Measurements from ENCODE around the gene SEC24A.
"Not testable (repeated sequence)": the region's sequence is repeated elsewhere in the genome, so short reads cannot be mapped to it uniquely, and the experiment has no call there.

The SEC24A gene

GRCh38 chr5:134651531-134651930, 2.9 kb downstream of the SEC24A start:
- no peak for DNase-seq

DNA sequence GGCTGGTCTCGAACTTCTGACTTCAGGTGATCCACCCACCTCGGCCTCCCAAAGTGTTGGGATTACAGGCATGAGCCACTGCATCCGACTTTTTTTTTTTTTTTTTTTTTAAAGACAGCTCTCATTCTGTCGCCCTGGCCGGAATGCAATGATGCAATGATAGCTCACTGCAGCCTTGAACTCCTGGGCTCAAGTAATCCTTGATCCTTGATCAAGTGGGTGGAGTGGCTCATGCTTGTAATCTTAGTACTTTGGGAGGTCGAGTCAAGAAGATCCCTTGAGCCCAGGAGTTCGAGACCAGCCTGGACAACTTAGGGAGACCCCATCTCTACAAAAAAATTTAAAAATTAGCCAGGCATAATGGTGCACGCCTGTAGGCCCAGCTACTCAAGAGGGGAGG, 8.1 kb downstream of the SEC24A start:
- DNase-seq, result no peak

- DNase-seq, result no peak
These were observed 10.9 kb downstream of the SEC24A start for GRCh38 chr5:134659456-134659855.

GRCh38 chr5:134659922-134660321, 11.3 kb downstream of the SEC24A start:
- no peak for DNase-seq

DNA sequence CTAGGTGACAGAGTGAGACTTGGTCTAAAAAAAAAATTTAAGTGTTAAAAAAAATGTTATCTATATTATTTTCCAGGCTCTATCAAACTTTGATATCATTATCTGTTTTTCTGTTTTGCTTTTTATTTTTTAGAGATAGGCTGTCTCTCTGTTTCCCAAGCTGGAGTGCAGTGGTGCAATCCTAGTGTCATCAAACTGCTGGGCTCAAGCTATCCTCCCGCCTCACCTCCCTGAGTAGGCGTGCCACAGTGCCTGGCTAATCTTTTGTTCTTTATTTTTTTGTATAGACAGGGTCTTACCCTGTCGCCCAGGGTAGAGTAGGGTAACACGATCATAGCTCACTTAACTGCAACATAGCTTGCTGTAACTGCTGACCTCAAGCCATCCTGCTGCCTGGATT, 14.4 kb downstream of the SEC24A start:
- DNase-seq, result no peak

- no peak for DNase-seq
These were observed 15.9 kb downstream of the SEC24A start for GRCh38 chr5:134664448-134664847.

GRCh38 chr5:134673546-134673945, 25.0 kb downstream of the SEC24A start:
- DNase-seq, result not testable (repeated sequence)

DNA sequence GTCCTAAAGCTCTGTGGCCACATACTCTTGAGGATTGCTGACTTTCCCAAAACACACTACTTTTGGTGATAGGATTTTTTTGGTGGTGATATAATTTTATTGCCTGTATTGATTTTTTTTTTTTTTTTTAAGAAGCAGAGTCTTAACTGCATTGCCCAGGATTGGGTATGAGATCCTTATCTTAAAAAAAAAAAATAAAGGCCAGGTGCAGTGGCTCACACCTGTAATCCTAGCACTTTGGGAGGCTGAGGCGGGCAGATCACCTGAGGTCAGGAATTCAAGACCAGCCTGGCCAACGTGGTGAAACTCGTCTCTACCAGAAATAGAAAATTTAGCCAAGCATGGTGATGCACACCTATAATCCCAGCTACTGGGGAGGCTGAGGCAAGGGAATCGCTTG, 28.8 kb downstream of the SEC24A start:
- not testable (repeated sequence) for DNase-seq

GRCh38 chr5:134690144-134690543, 41.6 kb downstream of the SEC24A start:
- not testable (repeated sequence) for DNase-seq

DNA sequence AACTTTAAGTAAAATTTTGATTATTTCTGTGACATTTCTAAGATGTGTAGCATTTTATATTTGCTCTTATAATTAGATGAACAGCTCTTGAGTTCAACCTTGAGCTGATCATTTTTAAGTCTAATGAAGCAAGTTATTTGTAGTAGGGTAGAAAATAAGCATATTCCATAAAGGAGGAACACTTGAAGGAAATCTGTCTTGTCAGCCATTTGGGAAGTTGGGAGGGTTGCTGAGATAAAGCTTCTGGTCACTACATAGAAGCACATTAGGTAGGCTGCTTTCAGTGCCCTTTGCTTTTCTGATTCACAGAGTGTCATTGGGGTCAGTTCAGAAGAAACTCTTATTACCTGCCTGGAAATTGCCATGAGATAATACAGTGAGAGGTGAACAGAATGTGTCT, 44.1 kb downstream of the SEC24A start:
- DNase-seq, result no peak

DNA sequence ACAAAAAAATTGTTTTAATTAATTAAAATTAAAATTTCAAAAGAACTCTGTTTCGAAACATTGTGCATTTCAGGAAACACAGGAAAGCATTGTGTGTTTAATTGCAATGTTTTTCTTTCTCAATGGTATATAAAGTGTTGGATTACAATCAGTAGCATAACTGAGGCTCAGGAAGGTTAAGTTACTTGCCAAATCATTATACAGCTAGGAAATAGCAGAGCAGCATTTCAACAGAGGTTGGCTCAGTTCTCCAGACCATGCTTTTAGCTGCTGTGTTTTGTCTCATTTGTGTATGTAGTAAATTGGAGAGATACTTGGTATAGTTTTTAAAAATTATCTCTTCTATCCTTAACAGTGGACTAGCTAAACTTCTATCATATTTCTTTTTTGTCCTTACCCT, 59.7 kb downstream of the SEC24A start:
- DNase-seq, result no peak

GRCh38 chr5:134714120-134714519, 65.5 kb downstream of the SEC24A start:
- DNase-seq, result no peak

DNA sequence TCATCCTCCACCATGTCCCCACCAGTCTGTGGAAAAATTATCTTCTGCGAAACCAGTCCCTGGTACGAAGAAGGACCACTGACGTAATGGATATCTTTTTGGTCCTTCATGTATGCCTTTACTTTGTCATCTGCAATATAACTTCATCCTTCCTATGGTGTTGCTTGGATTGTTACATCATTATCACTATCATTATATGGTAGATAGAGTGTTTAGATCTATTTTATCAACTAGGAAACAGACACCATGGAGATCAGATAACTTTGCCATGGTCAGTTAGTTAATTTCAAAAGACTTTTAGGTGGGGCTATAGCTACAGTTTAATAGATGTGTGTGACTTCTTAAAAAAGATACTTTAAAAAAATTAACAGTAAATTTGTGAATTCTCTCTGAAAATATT, 66.0 kb downstream of the SEC24A start:
- no peak for DNase-seq

DNA sequence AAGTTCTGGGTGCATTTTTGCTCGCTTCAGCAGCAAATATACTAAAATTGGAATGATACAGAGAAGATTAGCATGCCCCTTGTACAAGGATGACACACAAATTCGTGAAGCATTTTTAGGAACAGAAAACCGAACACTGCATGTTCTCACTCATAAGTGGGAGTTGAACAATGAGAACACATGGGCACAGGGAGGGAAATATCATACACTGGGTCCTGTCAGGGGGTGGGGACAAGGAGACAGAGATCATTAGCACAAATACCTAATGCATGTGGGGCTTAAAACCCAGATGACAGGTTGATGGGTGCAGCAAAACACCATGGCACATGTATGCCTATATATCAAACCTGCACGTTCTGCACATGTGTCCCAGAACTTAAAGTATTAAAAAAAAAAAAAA, 66.9 kb downstream of the SEC24A start:
- not testable (repeated sequence) for DNase-seq

DNA sequence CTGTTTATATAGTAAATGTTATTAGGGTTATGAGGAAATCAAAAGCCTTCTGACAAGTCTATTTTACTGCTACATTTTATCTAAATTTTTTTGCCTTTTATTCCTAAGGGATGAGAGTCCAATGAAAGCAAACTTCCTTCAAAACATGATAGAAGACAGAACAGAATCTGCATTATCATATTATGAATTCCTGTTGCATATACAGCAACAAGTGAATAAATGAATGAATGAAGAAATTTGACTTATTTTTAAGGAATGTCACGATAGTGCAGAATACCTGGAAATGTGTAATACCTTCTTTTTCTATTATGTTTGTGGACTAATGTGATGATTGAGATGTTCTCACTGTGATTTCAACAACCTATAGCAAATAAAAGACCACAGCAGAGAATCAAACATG, 76.3 kb downstream of the SEC24A start:
- DNase-seq, result no peak

- DNase-seq, result no peak
These were observed 84.2 kb downstream of the SEC24A start for GRCh38 chr5:134732819-134733218.

DNA sequence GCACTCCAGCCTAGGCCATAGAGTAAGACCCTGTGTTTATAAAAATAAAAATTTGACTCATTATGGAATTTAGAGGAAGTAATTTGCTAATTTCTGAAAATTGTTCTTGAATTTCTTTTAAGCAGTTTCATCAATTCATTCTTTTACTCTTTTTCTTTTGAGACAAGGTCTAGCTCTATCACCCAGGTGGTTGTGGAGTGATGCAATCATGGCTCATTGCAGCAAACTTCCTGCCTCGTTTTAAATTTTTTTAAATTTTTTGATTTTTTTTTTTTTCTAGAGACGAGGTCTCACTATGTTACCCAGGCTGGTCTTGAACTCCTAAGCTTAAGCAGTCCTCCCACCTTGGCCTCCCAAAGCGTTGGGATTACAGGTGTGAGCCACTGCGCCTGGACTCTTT, 86.7 kb downstream of the SEC24A start:
- no peak for DNase-seq

DNA sequence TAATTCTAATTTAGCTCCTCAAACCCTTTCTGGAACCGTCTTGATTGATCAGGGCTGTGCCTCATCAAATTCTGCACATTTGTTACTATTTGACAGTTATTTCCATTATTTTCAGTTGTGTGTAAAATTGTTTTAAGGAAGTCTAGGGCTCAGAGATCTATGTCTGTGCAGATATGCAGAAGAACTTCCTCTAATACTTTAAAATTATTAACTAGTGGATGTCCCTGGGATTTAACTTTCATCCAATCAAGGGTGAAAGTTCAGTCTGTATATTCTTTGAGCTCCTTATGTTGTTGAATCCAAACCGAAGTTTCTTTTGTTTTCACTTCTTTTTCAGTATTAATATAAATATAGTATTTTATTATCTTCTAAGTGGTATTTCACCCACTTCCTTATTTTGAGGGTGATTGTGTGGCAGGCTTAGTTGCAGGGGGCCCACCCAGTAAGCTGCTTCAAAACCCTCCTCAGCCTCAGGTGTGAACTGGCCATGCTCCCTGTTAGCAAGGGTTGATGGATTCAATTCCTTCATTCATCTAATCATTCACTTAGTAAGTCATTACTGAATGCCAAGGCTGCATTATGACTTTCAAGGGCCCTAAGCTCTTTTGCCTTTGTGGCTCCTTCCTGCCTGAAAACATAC, 87.7 kb downstream of the SEC24A start:
- no peak for DNase-seq

DNA sequence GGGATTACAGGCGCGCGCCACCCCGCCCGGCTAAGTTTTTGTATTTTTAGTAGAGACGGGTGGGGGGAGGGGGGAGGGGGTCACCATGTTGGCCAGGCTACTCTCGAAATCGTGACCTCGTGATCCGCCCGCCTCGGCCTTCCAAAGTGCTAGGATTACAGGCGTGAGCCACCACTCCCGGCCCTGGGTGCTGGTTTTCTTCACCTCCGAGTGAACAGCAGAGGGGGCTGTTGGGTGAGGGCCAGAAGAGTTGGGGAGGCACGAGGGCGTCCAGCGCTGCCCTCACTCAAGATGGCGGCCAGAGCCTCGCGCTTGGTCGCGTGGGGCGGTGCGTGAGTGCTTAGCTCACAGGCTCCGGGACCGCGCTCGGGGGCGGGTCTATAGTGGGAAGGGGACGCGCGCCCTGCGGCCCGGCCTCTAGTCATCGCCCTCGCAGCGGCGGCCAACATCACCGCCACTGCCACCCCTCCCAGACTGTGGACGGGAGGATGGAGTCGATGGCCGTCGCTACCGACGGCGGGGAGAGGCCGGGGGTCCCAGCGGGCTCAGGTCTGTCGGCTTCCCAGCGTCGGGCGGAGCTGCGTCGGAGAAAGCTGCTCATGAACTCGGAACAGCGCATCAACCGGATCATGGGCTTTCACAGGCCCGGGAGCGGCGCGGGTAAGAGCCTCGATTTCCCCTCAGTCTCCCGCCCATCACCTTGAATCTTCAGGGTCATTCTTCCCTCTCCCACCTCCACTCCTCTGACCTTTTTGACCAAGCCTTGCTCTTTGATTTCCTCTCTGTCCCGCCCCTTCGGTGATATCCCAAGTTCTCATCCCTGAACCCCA, 89.8 kb downstream of the SEC24A start, which contains the start of gene CAMLG:
Gene CAMLG (plus strand): TSS at position 416 of the 830 bp plus-strand sequence. CDS start 73 bp downstream, at position 489.
- peak; percentile 96 for DNase-seq

DNA sequence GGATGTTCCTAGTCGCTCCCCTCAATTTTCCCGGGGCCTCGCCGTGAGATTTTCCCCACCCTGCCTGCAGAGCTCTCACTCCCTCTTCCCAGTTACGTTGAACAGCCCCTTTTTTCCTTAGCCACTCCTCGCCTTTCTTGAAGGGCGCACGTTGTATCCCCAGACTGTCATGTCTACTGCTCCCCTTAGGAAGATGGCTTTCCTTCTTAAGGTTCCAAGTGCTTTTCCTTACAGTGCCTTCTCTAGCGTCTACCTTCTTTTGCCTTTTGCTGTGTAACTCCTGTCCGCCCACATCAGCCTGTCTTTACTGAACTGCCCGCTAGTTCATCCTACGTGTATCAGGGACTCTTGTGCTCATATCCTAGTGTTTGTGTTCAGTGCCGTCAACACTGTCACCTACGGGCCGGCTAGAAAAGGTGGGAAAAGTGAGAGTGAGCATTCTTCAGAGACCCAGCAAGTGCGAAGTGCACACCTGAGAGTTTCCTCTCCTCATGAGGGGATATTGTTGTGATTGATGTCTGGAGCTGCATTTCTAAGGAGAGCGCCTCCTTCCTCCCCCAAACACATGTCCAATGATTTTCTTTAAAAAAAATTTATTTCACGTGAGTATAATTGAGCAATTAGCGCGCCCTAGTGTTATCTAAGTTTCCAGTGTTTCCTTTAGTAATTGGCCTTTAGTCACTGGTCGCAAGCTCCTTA, 90.5 kb downstream of the SEC24A start:
- DNase-seq, result no peak

DNA sequence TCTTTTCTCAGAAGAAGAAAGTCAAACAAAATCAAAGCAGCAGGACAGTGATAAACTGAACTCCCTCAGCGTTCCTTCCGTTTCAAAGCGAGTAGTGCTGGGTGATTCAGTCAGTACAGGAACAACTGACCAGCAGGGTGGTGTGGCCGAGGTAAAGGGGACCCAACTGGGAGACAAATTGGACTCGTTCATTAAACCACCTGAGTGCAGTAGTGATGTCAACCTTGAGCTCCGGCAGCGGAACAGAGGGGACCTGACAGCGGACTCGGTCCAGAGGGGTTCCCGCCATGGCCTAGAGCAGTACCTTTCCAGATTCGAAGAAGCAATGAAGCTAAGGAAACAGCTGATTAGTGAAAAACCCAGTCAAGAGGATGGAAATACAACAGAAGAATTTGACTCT, 92.5 kb downstream of the SEC24A start:
- DNase-seq, result no peak

DNA sequence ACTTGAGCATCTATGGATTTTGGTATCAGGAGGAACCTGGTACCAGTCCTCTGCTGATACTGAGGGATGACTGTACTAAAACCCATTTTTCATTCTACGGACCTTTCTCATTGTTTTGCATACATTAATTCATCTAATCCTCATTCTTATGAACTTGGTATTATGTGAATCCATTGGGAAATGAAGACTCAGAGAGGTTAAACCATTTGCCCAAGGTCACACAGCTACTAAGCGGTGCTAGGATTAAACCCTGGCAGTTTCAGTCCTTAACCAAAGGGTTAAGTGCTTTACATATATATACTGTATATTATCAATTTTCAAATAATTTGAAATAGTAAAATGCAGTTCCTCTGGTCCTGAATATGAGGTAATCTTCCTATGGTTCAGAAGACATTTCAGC, 93.5 kb downstream of the SEC24A start:
- DNase-seq, result no peak

- no peak for DNase-seq
These were observed 100.8 kb downstream of the SEC24A start for GRCh38 chr5:134749415-134749814.

- DNase-seq, result no peak
These were observed 109.6 kb downstream of the SEC24A start for GRCh38 chr5:134758176-134758503.
